K562 (cell line): ENCODE results near the gene SHC1. TPM values are rescaled to one million over a fixed set of nuclear protein-coding genes. Genes with fewer than 3 reads are reported as not detected.

Experiments
- BCOR ChIP-seq: fragments of 450-650 bp; IDR thresholded peaks from 2 replicates; pipeline ENCODE4 v1.6.1; 2016
- DLX4 ChIP-seq: fragments of 250-450 bp; sonication (Bioruptor Pico); IDR thresholded peaks from 2 replicates; pipeline ENCODE4 v1.6.1; 2021; ENCODE audit warnings: mild to moderate bottlenecking
- DPF2 ChIP-seq: fragments of 450-650 bp; IDR thresholded peaks from 2 replicates; pipeline ENCODE4 v1.6.1; 2016
- KDM1A ChIP-seq, 2 experiments: fragments of 450-650 bp; IDR thresholded peaks; 2 replicates each; pipeline ENCODE4 v1.6.1; 2016; ENCODE audit warnings: mild to moderate bottlenecking in 2 of 2
- MAZ ChIP-seq, 2 experiments: fragments of 450-650 bp in 1 of 2; sonication (generic) in 1 of 2; formaldehyde crosslinking; IDR thresholded peaks in 1 of 2; conservative IDR thresholded peaks in 1 of 2; 2 replicates each; pipeline versions ENCODE4 v1.4.0 to v1.5.0; 2020; ENCODE audit warnings: mild to moderate bottlenecking in 1 of 2, missing genetic modification reagents in 1 of 2
- MYC ChIP-seq, 2 experiments: fragments of 250-450 bp in 1 of 2; sonication (Bioruptor Pico) in 1 of 2; IDR thresholded peaks; 2 replicates each; pipeline versions ENCODE4 v1.5.1 to v1.6.1; 2012 to 2021; ENCODE audit warnings: low read depth in 2 of 2, borderline replicate concordance in 1 of 2, improper control_type of control experiment in 1 of 2, low read length in 1 of 2, mild to moderate bottlenecking in 1 of 2, moderate library complexity in 1 of 2
- POLR2A ChIP-seq: fragments of 450-650 bp; conservative IDR thresholded peaks from 2 replicates; pipeline ENCODE4 v1.6.1; 2016
- RB1 ChIP-seq: fragments of 450-650 bp; IDR thresholded peaks from 2 replicates; pipeline ENCODE4 v1.6.1; 2017; ENCODE audit warnings: low read depth, mild to moderate bottlenecking
- RCOR1 ChIP-seq, 2 experiments: IDR thresholded peaks; 2 replicates each; pipeline ENCODE4 v1.6.1; 2012; ENCODE audit warnings: low read depth in 2 of 2, low read length in 2 of 2, borderline replicate concordance in 1 of 2, improper control_type of control experiment in 1 of 2
- SIN3B ChIP-seq: fragments of 450-650 bp; IDR thresholded peaks from 2 replicates; pipeline ENCODE4 v1.6.1; 2017; ENCODE audit warnings: low read depth, mild to moderate bottlenecking, moderate library complexity
- SMAD1 ChIP-seq: fragments of 150-350 bp; IDR thresholded peaks from 2 replicates; pipeline ENCODE4 v1.6.1; 2014; ENCODE audit warnings: low read length, low read depth; ENCODE audit not compliant: partially characterized antibody
- SNIP1 ChIP-seq: fragments of 450-650 bp; IDR thresholded peaks from 2 replicates; pipeline ENCODE4 v1.7.1; 2017; ENCODE audit warnings: low read depth, mild to moderate bottlenecking
- SP1 ChIP-seq: sonication (generic); formaldehyde crosslinking; IDR thresholded peaks from 2 replicates; pipeline ENCODE4 v1.8.1; 2022; ENCODE audit warnings: mild to moderate bottlenecking, missing genetic modification reagents
- SRSF7 ChIP-seq: fragments of 200-400 bp; formaldehyde crosslinking; optimal IDR thresholded peaks from 2 replicates; pipeline ENCODE3; 2017; ENCODE audit warnings: mild to moderate bottlenecking, low read depth, low read length
- TCF15 ChIP-seq: fragments of 250-450 bp; sonication (Bioruptor Pico); IDR thresholded peaks from 2 replicates; pipeline ENCODE4 v1.8.0; 2022; ENCODE audit warnings: moderate library complexity, mild to moderate bottlenecking, inconsistent platforms
- TEAD2 ChIP-seq: fragments of 450-650 bp; IDR thresholded peaks from 2 replicates; pipeline ENCODE4 v1.6.1; 2016; ENCODE audit warnings: missing genetic modification characterization, control low read depth, missing compliant biosample characterization
- TFAP4 ChIP-seq: sonication (generic); formaldehyde crosslinking; IDR thresholded peaks from 2 replicates; pipeline ENCODE4 v1.8.0; 2022; ENCODE audit warnings: missing genetic modification reagents, mild to moderate bottlenecking, moderate library complexity, borderline replicate concordance
- ZKSCAN8 ChIP-seq: fragments of 200-800 bp; sonication (Bioruptor generic); IDR thresholded peaks from 2 replicates; pipeline ENCODE4 v1.6.1; 2016; ENCODE audit warnings: missing genetic modification characterization, missing compliant biosample characterization
- ZNF175 ChIP-seq: fragments of 200-800 bp; sonication (Bioruptor generic); IDR thresholded peaks from 2 replicates; pipeline ENCODE4 v1.6.1; 2016; ENCODE audit warnings: low read depth, mild to moderate bottlenecking, missing genetic modification characterization, missing compliant biosample characterization
- ZNF197 ChIP-seq: fragments of 200-800 bp; sonication (Bioruptor generic); IDR thresholded peaks from 2 replicates; pipeline ENCODE4 v1.6.1; 2016; ENCODE audit warnings: low read depth, missing genetic modification characterization, missing compliant biosample characterization
- ZNF644 ChIP-seq: fragments of 200-800 bp; sonication (Bioruptor generic); IDR thresholded peaks from 2 replicates; pipeline ENCODE4 v1.6.1; 2016; ENCODE audit warnings: low read depth, missing genetic modification characterization, missing compliant biosample characterization
- ZNF699 ChIP-seq: fragments of 250-450 bp; sonication (Bioruptor Pico); IDR thresholded peaks from 2 replicates; pipeline ENCODE4 v1.8.0; 2021; ENCODE audit warnings: mild to moderate bottlenecking, moderate library complexity; ENCODE audit not compliant: insufficient replicate concordance
- ZNF785 ChIP-seq: fragments of 250-450 bp; sonication (Bioruptor Pico); IDR thresholded peaks from 2 replicates; pipeline ENCODE4 v1.4.0; 2020; ENCODE audit warnings: mild to moderate bottlenecking
- polyA plus RNA-seq, 8 experiments: library from polyadenylated mRNA; depleted of rRNA in 4 of 8; stranded (reverse) in 5 of 8; unstranded in 3 of 8; fragments of >200 nt; fragmentation: Nextera tagmentation in 2 of 8; fragmentation: Illumina TruSeq in 1 of 8; extraction: Ambion mirVana in 2 of 8; extraction: Trizol in 1 of 8; gene quantifications; 2 replicates each; pipeline versions ENCODE4 v1.2.1 to v1.2.3, GENCODE V29; 2011 to 2014; ENCODE audit warnings: inconsistent platforms in 1 of 8, missing spikeins in 1 of 8
- total RNA-seq, 7 experiments: library from RNA; depleted of rRNA in 6 of 7; stranded (reverse); fragments of >200 nt in 6 of 7; fragmentation: Illumina TruSeq in 2 of 7; extraction: Trizol in 2 of 7; gene quantifications; 2 replicates each; pipeline versions ENCODE4 v1.2.1 to v1.2.3, GENCODE V29; 2011 to 2021; ENCODE audit warnings: low replicate concordance in 1 of 7

Gene SHC1
- total and polyA plus RNA-seq, 9 of the 15 experiments (the other 6 are each of a cell fraction or from before 2014, with no cell fraction given): 4.1 to 113 (median 51.9) TPM

- TF ChIP-seq SP1 (no peak), TCF15 (no peak), ZKSCAN8 (CRISPR knock-in tag) (peak; percentile 64; the same call in 1 of the 2 replicates), BCOR (peak; percentile 26; the same call in 1 of the 2 replicates), RCOR1 (IDR thresholded peaks at IDR 0.05; ENCODE audit: borderline replicate concordance in 1 of 2, low read depth in 2 of 2, low read length in 2 of 2) (peak in 1 of 2 experiments; percentile 40; a peak in 1 of 4 replicates), TFAP4 (0 out of 2 replicates have a peak, but pooled peaks have one; percentile 16), MAZ (CRISPR knock-in tag; conservative IDR thresholded peaks at IDR 0.05 in 1 of 2, IDR thresholded peaks at IDR 0.05 in 1 of 2) (0 out of 4 replicates have a peak, but pooled peaks of 1 of the 2 experiments have one; percentile 23), ZNF699 (CRISPR knock-in tag) (no peak), SRSF7 (no peak), SNIP1 (no peak), ZNF197 (CRISPR knock-in tag) (no peak), RB1 (no peak), ZNF785 (CRISPR knock-in tag) (no peak), KDM1A (IDR thresholded peaks at IDR 0.05) (peak; percentile 35 to 44; a peak in 3 of 4 replicates), MYC (IDR thresholded peaks at IDR 0.05; ENCODE audit: low read depth, low read length) (peak; percentile 6; the same call in 1 of the 2 replicates), MYC (CRISPR knock-in tag; IDR thresholded peaks at IDR 0.05; ENCODE audit: borderline replicate concordance, low read depth) (no peak), DPF2 (0 out of 2 replicates have a peak, but pooled peaks have one; percentile 6), SIN3B (no peak), SMAD1 (no peak), TEAD2 (tag) (no peak), POLR2A (0 out of 2 replicates have a peak, but pooled peaks have one; percentile 33), ZNF644 (no peak), DLX4 (no peak), ZNF175 (CRISPR knock-in tag) (0 out of 2 replicates have a peak, but pooled peaks have one; percentile 10)
These were observed 42.4 kb upstream of the SHC1 start (continued) for GRCh38 chr1:155012776-155013602.
